PC-9 (cell line): ENCODE measurements around the gene AIFM1. TPM values are rescaled to one million over a fixed set of nuclear protein-coding genes. Genes with fewer than 3 reads are reported as not detected.
A peak's percentile ranks its signal among the peaks of the same experiment; 100 is the strongest.

Experiments
- BruUV-seq: library from RNA; stranded (reverse); fragments of 400-500 nt; replicated peaks from 2 replicates; lab custom pipeline; 2021; lab: Mats Ljungman, UMichigan
- CTCF ChIA-PET: fragments of 300-600 bp; sonication (Branson Sonifier 250); formaldehyde crosslinking; loops from one replicate; lab custom pipeline; 2022; ENCODE audit warnings: antibody characterized with exemption; lab: Charles Lee
- POLR2A ChIA-PET: fragments of 300-600 bp; sonication (Branson Sonifier 250); formaldehyde crosslinking; loops from one replicate; lab custom pipeline; 2022; ENCODE audit warnings: antibody characterized with exemption; ENCODE audit not compliant: unreplicated experiment; lab: Charles Lee
- DNase-seq, 2 experiments: peaks; one replicate each; pipeline versions ENCODE4 v3.0.0 to v3.0.0-alpha.2; 2015 to 2022; ENCODE audit warnings: mixed read lengths in 1 of 2
- H2AFZ ChIP-seq: fragments of 200-600 bp; sonication (generic); 2 replicates; pipeline ENCODE4 v1.8.1; 2017; ENCODE audit warnings: antibody characterized with exemption
- H3F3A ChIP-seq: fragments of 200-600 bp; sonication (generic); 2 replicates; pipeline ENCODE4 v1.8.1; 2017; ENCODE audit warnings: antibody characterized with exemption, mild to moderate bottlenecking, low read depth; ENCODE audit not compliant: insufficient read depth
- H3K27ac ChIP-seq: fragments of 200-600 bp; sonication (generic); 2 replicates; pipeline ENCODE4 v1.6.1; 2016; ENCODE audit warnings: mixed run types
- H3K27me3 ChIP-seq: fragments of 200-600 bp; sonication (generic); 2 replicates; pipeline ENCODE4 v1.6.1; 2016; ENCODE audit warnings: low read depth, mixed run types; ENCODE audit not compliant: insufficient read depth
- H3K36me3 ChIP-seq: fragments of 200-600 bp; sonication (generic); 2 replicates; pipeline ENCODE4 v1.6.1; 2016; ENCODE audit warnings: low read depth, mixed run types
- H3K4me1 ChIP-seq: fragments of 200-600 bp; sonication (generic); replicated peaks from 2 replicates; pipeline ENCODE4 v1.6.1; 2016; ENCODE audit warnings: mixed run types; ENCODE audit not compliant: insufficient read depth
- H3K4me2 ChIP-seq: fragments of 200-600 bp; sonication (generic); 2 replicates; pipeline ENCODE4 v1.6.1; 2017; ENCODE audit warnings: mixed run types
- H3K4me3 ChIP-seq: fragments of 200-600 bp; sonication (generic); 2 replicates; pipeline ENCODE4 v1.6.1; 2016; ENCODE audit warnings: mixed run types
- H3K79me2 ChIP-seq: fragments of 200-600 bp; sonication (generic); 2 replicates; pipeline ENCODE4 v1.6.1; 2017; ENCODE audit warnings: low read depth, mixed run types
- H3K9me2 ChIP-seq: fragments of 200-600 bp; sonication (generic); 2 replicates; pipeline ENCODE4 v1.8.1; 2017; ENCODE audit warnings: mild to moderate bottlenecking; ENCODE audit not compliant: insufficient read depth
- H3K9me3 ChIP-seq: fragments of 200-600 bp; sonication (generic); 2 replicates; pipeline ENCODE4 v1.8.1; 2016; ENCODE audit warnings: low read depth; ENCODE audit not compliant: insufficient read depth
- H4K20me1 ChIP-seq: fragments of 200-600 bp; sonication (generic); 2 replicates; pipeline ENCODE4 v1.8.1; 2017; ENCODE audit not compliant: insufficient read depth
- CTCF ChIP-seq: fragments of 200-600 bp; sonication (generic); conservative IDR thresholded peaks from 2 replicates; pipeline ENCODE4 v1.6.1; 2017; ENCODE audit warnings: mixed run types, antibody characterized with exemption, mild to moderate bottlenecking, moderate library complexity
- EZH2 ChIP-seq: fragments of 200-600 bp; sonication (generic); IDR thresholded peaks from 2 replicates; pipeline ENCODE4 v1.8.0; 2017; ENCODE audit warnings: antibody characterized with exemption, low read depth
- intact Hi-C: fragments of 100-400 bp; cut with micrococcal nuclease; formaldehyde crosslinking; loops from one replicate; pipeline ENCODE4 v1.10.0; 2022; ENCODE audit not compliant: unreplicated experiment
- total RNA-seq: library from RNA; stranded (reverse); gene quantifications from 2 replicates; pipeline ENCODE4 v1.2.3, GENCODE V29; 2021

The AIFM1 gene
- total RNA-seq, 1 experiment from 2014 or later = 83.3 TPM

DNA sequence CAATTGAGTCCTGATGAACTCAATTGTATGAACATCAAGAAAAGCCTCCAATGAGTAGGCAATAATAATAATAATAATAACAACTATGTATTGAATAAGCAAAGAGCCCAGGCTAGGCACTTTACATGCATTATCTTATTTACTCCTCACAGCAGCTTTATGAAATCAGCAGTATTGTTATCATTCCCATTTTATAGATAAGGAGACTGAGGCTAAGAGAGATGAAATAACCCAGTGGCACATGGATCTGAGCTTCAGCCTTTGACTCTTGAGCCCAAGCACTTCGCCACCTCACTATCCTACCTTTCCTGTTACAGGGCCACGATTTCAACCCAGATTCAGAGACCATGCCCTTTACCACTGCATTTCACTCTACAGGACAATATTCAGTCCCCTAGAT is 9.3 kb upstream of the AIFM1 start:
- H3K9me3 ChIP-seq = no peaks in the 10 kb centered on the region
- no peaks in the 10 kb centered on the region for H3K79me2 ChIP-seq
- no peak overlapping the region for H3K4me3 ChIP-seq
- 0 out of 2 replicates have a peak overlapping the region, but pooled peaks have one; percentile 97 for H3K27ac ChIP-seq
- no peaks in the 10 kb centered on the region for H3K27me3 ChIP-seq
- H3K9me2 ChIP-seq = no peaks in the 10 kb centered on the region
- H3K4me2 ChIP-seq = no peak overlapping the region
- no peak for DNase-seq
- intact Hi-C loops = no loop called here
- peaks cover 20% of the 10 kb centered on the region for H3F3A ChIP-seq
- H4K20me1 ChIP-seq = no peaks in the 10 kb centered on the region
- CTCF ChIA-PET = no interaction called here
- peaks cover 28% of the 10 kb centered on the region for H3K4me1 ChIP-seq
- POLR2A ChIA-PET = no interaction called here
- TF ChIP-seq EZH2 (no peak), CTCF (no peak)
- no peak overlapping the region for H2AFZ ChIP-seq
- BruUV-seq = no TSS peak
- no peaks in the 10 kb centered on the region for H3K36me3 ChIP-seq

DNA sequence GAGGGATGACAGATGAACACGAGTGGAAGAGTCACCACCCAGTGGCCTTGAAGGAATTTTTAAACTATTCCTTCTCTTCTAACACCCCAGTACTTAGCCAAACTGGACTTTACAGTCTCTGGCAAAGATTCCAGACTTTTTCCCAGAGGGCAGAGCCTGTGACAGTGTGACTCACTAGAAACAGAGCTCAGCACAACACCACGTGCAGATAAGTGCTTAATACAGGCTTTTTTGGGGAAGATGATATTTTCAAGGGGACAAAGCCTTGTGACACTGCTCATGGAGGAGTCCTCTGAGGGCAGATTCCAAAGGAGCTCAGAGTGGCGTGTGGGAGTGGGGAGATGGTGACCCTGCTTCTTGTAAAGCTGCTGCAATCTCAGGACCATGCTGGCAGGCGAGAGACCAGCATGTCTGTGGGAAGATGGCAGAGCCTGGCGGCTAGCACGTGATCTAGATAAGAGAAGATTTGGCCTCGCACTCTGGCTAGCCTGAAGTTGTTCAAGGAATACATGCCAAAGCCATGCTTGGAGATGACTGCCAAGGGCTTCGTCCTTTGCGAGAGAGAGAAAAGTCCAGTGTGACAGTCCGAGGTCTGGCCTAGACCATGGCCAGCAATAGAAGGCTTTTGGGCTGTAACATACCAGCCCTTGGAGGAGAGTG is 8.5 kb upstream of the AIFM1 start:
- no TSS peak for BruUV-seq
- CTCF ChIA-PET = interaction anchor here (0.5 to 0.9 kb wide), 2 partner anchors 18 to 60 kb away, joined by 3 to 12 read pairs; no protein-coding TSS in a partner anchor
- intact Hi-C loops = no loop called here

More for the DNA sequence above, 8.5 kb upstream of the AIFM1 start:
- H3K79me2 ChIP-seq = no peaks in the 10 kb centered on the region
- POLR2A ChIA-PET = interaction anchor here (0.6 to 0.8 kb wide), 3 partner anchors 8 to 93 kb away, joined by 3 to 6 read pairs (median 4); partner anchors contain the start of gene AIFM1
- H2AFZ ChIP-seq = peak overlapping the region; percentile 67; the same call in 1 of the 2 replicates
- H3K27me3 ChIP-seq = no peaks in the 10 kb centered on the region
- H3K4me3 ChIP-seq = peak overlapping the region; percentile 7; the same call in 1 of the 2 replicates
- peak; percentile 11 to 48 for DNase-seq
- peaks cover 20% of the 10 kb centered on the region for H3F3A ChIP-seq
- H3K27ac ChIP-seq = peak overlapping the region; percentile 97
- no peaks in the 10 kb centered on the region for H4K20me1 ChIP-seq
- H3K9me2 ChIP-seq = no peaks in the 10 kb centered on the region
- H3K4me1 ChIP-seq = peaks cover 28% of the 10 kb centered on the region
- peak overlapping the region; percentile 62 for H3K4me2 ChIP-seq
- no peak for TF ChIP-seq EZH2
- no peak for TF ChIP-seq CTCF
- H3K9me3 ChIP-seq = no peaks in the 10 kb centered on the region
- H3K36me3 ChIP-seq = no peaks in the 10 kb centered on the region
